Esophagus (tissue), 2 donors: Measurements from ENCODE around the gene ENPP1. TPM values are rescaled to one million over a fixed set of nuclear protein-coding genes. Genes with fewer than 3 reads are reported as not detected.

Experiments
- H3K27ac ChIP-seq, 2 donors: one replicate each; pipeline ENCODE4 v1.5.1; 2013; ENCODE audit warnings: low read depth in 2 of 2, mild to moderate bottlenecking in 2 of 2, inconsistent platforms in 1 of 2, low read length in 1 of 2, moderate library complexity in 1 of 2
- H3K27me3 ChIP-seq, 2 donors: one replicate each; pipeline ENCODE4 v1.6.1; 2013; ENCODE audit warnings: low read length in 2 of 2, control low read depth in 1 of 2, mild to moderate bottlenecking in 1 of 2; ENCODE audit not compliant: insufficient read depth in 2 of 2, control insufficient read depth in 1 of 2
- H3K36me3 ChIP-seq, 2 donors: one replicate each; pipeline ENCODE4 v1.6.1; 2013; ENCODE audit warnings: low read length in 1 of 2; ENCODE audit not compliant: control insufficient read depth in 2 of 2, insufficient read depth in 2 of 2
- H3K4me1 ChIP-seq, 2 donors: one replicate each; pipeline ENCODE4 v1.6.1; 2013; ENCODE audit warnings: low read length in 1 of 2; ENCODE audit not compliant: control insufficient read depth in 2 of 2, insufficient read depth in 2 of 2
- H3K4me3 ChIP-seq, 2 donors: one replicate each; pipeline ENCODE4 v1.5.1; 2013; ENCODE audit warnings: low read length in 2 of 2, mild to moderate bottlenecking in 2 of 2, low read depth in 1 of 2, moderate library complexity in 1 of 2
- H3K9me3 ChIP-seq, 2 donors: one replicate each; pipeline ENCODE4 v1.6.1; 2013; ENCODE audit warnings: mild to moderate bottlenecking in 2 of 2, low read depth in 1 of 2, low read length in 1 of 2, moderate library complexity in 1 of 2; ENCODE audit not compliant: control insufficient read depth in 2 of 2, insufficient read depth in 1 of 2
- WGBS, 2 donors: extraction: QIAGEN DNeasy Blood & Tissue Kit; methylation state at CpG; one replicate each; pipeline ENCODE4 v1.1.7; 2013; 5-methylcytosine and 5-hydroxymethylcytosine counted together
- polyA plus RNA-seq, 2 donors: library from polyadenylated mRNA; stranded (reverse); fragments of 200-250 nt; gene quantifications; one replicate each; pipeline ENCODE4 v1.2.3, GENCODE V29; 2013
- donor health status: healthy with polysubstance abuse.
- donor health status: Bipolar disorder and iron deficiency.

ENPP1 gene
- polyA plus RNA-seq, 2 donors = 0.84 to 2.8 TPM

DNA sequence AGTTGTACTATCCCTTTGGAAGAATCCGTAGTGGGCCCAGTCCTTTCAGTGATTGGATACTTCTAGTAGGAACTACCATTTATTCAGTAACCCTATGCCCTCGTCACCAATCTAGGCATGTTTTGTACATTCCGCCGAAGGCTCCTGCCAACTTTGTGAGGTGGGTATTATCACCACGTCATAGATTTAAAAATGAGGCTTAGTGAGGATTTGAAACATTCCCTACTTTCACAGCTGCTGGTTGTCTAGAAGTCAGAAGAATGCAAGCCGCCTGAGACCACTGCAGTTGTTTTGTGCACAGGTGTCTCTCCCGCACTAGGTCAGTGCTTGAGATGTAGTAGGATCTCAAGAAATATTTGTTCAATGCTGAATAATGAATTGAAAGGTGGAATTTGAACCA is 32.6 kb downstream of the ENPP1 start:
- WGBS, 2 donors = 82 to 86% methylated on average over 7 of the region's 7 CpGs
- Histone ChIP-seq H3K27me3 (no peaks in the 10 kb centered on the region), H3K4me3 (no peak overlapping the region), H3K36me3 (no peaks in the 10 kb centered on the region), H3K9me3 (no peaks in the 10 kb centered on the region), H3K4me1 (no peaks in the 10 kb centered on the region), H3K27ac (no peak overlapping the region)

DNA sequence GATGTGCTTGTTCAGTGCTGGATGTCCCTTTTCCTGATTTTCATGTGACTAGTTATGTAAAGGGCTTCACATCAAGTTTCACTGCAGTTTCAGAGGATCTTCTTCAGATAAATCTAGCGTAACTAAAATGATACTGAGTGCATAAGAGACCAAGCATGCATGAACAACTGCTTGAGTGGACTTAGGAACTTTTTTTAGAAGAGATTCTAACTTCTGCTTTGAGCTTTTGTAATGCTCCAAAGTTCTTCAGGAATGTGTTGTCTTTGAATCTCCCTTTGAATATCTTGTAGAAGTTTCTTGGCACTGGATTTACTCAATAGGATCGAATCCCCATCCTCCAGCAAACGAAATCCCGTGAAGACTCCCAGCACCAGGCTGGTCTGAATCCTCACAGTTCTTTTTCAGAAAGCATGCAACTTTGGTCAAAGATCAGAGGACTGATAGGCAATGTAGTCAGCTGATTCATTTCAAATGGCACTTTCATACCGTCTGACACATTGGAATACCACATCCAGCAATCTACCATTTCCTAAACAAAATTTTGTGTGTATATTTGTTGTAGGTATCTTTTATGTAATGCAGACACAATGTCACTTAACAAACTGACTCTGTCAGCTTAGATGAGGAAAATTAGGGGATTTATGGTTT is 33.2 kb downstream of the ENPP1 start:
- H3K36me3 ChIP-seq = no peaks in the 10 kb centered on the region
- 77 to 87% methylated on average over 5 of the region's 5 CpGs for WGBS, 2 donors

DNA sequence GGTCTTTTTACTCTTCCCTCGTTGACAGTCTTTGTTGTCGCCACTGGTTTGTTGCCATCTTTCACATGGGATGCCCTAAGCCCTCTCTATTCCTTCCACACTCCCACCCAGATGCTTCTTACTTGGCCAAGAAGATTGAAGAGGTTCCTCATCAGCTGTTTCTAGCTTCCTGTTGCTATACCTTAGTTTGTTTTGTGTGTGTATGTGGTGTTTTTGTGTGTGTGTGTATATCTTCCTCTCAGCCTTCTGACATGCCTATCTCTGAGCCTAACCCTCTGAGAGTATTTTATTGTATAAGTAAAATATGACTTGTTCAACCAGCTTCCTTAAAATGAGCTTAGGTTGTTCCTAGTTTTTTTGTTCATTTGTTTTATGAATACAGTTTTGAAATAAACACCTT is 35.9 kb downstream of the ENPP1 start:
- Histone ChIP-seq H3K27ac (no peak overlapping the region), H3K27me3 (no peaks in the 10 kb centered on the region), H3K4me1 (no peaks in the 10 kb centered on the region), H3K9me3 (peaks cover 0 to 3% of the 10 kb centered on the region in 2 donors), H3K4me3 (no peak overlapping the region), H3K36me3 (no peaks in the 10 kb centered on the region)
- WGBS, 2 donors = 89 to 92% methylated on average over 2 of the region's 2 CpGs

More for the DNA sequence above, 33.2 kb downstream of the ENPP1 start:
- Histone ChIP-seq H3K4me1 (no peaks in the 10 kb centered on the region), H3K4me3 (no peak overlapping the region), H3K27me3 (no peaks in the 10 kb centered on the region), H3K9me3 (no peaks in the 10 kb centered on the region), H3K27ac (no peak overlapping the region)

DNA sequence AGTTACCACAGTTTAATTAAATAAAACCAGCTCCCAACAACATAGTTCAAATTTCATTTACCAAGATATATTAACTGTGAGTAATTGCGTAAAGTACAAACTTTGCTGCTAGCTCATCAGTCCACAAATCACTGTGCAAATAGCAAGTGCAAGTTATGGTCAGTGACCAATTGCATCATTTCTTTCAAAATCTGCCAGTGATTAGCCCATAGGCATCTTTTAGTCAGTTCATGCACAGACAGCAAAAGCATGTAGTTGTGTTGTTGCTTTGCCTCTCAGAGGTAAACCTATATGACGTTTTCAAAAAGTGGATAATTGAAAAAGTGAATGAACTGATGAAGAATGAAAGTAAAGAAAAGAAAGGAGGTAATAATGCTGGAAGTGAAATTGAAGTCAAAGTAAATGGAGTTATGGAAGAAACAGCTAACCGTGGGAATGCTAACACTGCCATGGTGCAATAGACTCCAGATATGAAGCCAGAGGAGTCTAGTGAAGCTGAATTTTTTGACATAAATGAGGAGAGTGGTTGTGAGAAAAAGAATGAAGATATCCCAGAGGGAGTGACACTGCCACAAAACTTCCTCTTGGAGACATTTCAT is 36.5 kb downstream of the ENPP1 start:
- no peaks in the 10 kb centered on the region for H3K4me1 ChIP-seq
- H3K27ac ChIP-seq = no peak overlapping the region
- H3K27me3 ChIP-seq = no peaks in the 10 kb centered on the region
- H3K4me3 ChIP-seq = no peak overlapping the region
- no peaks in the 10 kb centered on the region for H3K36me3 ChIP-seq
- 78 to 89% methylated on average over 3 of the region's 3 CpGs for WGBS, 2 donors
- H3K9me3 ChIP-seq = peaks cover 0 to 3% of the 10 kb centered on the region in 2 donors

DNA sequence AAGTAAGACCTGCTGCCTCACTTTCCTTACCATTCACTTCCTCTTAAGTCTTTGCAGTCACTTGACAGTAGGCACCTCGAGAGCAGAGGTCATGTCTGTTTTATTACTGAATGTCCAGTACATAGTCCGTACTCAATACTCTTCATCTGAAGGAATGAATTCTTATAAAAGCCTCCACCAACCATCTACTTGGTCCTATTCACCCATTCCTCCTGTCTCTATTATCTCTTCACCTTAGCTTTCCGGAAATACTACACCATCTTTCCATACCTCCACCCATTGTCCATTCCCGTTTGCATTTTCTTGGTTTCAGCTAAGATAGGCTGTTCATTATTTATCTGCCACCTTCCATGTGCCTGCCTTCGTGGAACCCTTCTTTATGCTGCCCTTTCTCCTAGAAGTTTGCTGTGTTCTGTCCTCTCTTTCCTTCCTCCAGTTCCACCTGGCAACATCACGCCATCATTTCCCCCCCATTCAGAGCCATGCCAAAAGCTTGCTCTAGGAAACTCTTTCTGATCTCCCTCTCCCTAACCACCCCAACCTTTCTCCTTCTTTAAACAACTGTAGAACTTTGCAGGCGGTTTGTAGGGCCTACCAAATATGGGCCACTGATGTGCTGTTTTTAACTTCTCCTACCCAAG is 38.3 kb downstream of the ENPP1 start:
- Histone ChIP-seq H3K27me3 (no peaks in the 10 kb centered on the region), H3K4me3 (no peak overlapping the region), H3K27ac (no peak overlapping the region), H3K36me3 (no peaks in the 10 kb centered on the region), H3K9me3 (peaks cover 0 to 3% of the 10 kb centered on the region in 2 donors), H3K4me1 (no peaks in the 10 kb centered on the region)
- 83 to 86% methylated on average over 7 of the region's 7 CpGs for WGBS, 2 donors

DNA sequence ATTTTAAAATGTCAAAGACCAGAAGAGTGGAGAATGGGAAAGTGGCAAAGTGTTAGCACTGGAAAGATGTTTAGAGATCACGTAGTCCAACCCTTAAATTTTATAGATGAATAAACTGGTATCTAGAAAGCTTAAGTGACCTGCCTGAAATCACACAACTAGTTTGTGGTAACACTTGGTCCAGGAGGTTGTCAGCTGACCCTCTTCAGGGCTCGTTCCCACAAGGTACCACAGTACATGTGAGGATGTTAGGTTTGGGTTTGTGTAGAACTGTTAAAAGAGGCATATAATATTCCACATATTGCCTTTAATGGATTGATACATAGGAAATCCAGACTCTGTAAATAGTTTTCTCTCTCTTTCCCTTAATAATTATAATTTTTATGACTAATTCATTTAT is 39.1 kb downstream of the ENPP1 start:
- Histone ChIP-seq H3K4me3 (no peak overlapping the region), H3K27me3 (no peaks in the 10 kb centered on the region), H3K4me1 (no peaks in the 10 kb centered on the region), H3K9me3 (peaks cover 0 to 3% of the 10 kb centered on the region in 2 donors), H3K36me3 (no peaks in the 10 kb centered on the region), H3K27ac (no peak overlapping the region)
- 89 to 93% methylated on average over 2 of the region's 2 CpGs for WGBS, 2 donors

DNA sequence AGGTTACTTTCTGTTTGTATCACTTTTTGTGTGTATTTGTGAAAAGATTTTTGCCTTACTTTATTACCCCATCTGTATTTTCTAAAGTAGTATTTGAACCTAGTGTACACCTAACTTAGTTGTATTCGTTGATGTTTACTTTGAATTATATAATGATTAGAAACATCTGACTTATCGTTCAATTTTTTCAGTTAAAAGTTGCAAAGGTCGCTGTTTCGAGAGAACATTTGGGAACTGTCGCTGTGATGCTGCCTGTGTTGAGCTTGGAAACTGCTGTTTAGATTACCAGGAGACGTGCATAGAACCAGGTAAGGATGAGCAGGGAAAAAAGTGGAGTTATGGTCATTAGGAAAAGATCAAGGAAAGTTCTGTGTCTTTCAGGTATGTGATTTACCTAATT is 42.0 kb downstream of the ENPP1 start:
- Histone ChIP-seq H3K27ac (no peak overlapping the region), H3K4me3 (no peak overlapping the region), H3K36me3 (no peaks in the 10 kb centered on the region), H3K9me3 (peaks cover 0 to 3% of the 10 kb centered on the region in 2 donors), H3K4me1 (no peaks in the 10 kb centered on the region), H3K27me3 (no peaks in the 10 kb centered on the region)
- 72 to 85% methylated on average over 6 of the region's 6 CpGs for WGBS, 2 donors

DNA sequence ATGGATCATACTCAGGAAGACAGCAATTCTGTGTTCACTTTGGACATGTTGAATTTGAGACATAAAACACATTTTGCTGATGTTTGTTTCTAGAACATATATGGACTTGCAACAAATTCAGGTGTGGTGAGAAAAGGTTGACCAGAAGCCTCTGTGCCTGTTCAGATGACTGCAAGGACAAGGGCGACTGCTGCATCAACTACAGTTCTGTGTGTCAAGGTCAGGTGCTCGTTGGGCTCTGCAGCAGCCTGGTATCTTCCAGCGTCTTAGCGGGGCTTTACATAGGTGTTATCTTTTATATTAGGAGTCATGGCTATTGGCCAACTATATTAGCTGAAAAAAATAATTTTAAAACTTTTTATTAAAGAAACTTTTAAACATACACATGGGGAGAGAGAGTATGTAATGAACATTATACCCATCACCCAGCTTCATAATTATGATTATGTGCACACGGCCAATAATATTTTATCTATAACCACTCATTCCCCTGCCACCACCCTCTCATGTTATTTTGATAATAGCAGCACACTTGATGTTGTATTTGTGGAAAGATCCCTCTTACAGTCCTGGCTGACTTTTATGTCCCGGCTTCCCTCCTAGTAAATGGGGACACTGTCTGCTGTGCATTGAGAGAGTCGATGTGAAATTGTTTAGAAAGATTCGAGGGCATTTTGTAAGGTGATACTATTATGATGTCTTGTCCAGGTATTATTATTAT is 43.4 kb downstream of the ENPP1 start:
- Histone ChIP-seq H3K9me3 (peaks cover 0 to 2% of the 10 kb centered on the region in 2 donors), H3K4me1 (no peaks in the 10 kb centered on the region), H3K36me3 (no peaks in the 10 kb centered on the region), H3K27ac (no peak overlapping the region), H3K4me3 (no peak overlapping the region), H3K27me3 (no peaks in the 10 kb centered on the region)
- 87 to 90% methylated on average over 8 of the region's 8 CpGs for WGBS, 2 donors

DNA sequence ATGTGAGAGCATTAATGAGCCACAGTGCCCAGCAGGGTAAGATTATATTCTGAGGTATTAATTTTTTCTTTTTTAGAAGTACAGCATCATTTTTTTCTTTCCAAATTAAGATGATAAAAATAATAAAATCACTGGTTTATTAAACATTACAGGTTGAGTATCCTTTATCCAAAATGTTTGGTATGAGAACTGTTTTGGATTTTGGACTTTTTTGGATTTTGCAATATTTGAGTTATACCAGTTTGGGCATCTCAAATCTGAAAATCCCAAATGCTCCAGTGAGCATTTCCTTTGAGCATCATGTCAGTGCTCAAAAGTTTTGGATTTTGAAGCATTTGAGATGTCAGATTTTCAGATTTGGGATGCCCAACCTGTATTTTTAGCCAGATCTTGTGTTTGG is 44.4 kb downstream of the ENPP1 start:
- H3K27me3 ChIP-seq = no peaks in the 10 kb centered on the region
- no peak overlapping the region for H3K27ac ChIP-seq
- H3K4me1 ChIP-seq = no peaks in the 10 kb centered on the region
- no peaks in the 10 kb centered on the region for H3K9me3 ChIP-seq
- no peak overlapping the region for H3K4me3 ChIP-seq
- no peaks in the 10 kb centered on the region for H3K36me3 ChIP-seq
